Activated naive CD4-positive, alpha-beta T cell treated with anti-CD3 and anti-CD28 coated beads, Interleukin-2, amount 10 ng/mL, durations not matched to agents 7 days and 5 days (primary cell): ENCODE measurements around the gene MGMT.

Source experiments
- CTCF ChIA-PET: fragments of 350-600 bp; sonication (Branson Sonifier 250); formaldehyde crosslinking; loops from one replicate; lab custom pipeline; 2021; ENCODE audit warnings: antibody characterized with exemption; lab: Charles Lee
- DNase-seq: peaks from one replicate; pipeline ENCODE4 v3.0.0-alpha.2; 2020
- H3K27ac Mint-ChIP-seq: one replicate; pipeline ENCODE4 v1.8.0; 2021; ENCODE audit warnings: mild to moderate bottlenecking, moderate library complexity, mixed read lengths
- H3K27me3 Mint-ChIP-seq: one replicate; pipeline ENCODE4 v1.8.0; 2021; ENCODE audit warnings: mild to moderate bottlenecking, mixed read lengths
- H3K36me3 Mint-ChIP-seq: one replicate; pipeline ENCODE4 v1.8.0; 2021; ENCODE audit warnings: mixed read lengths
- H3K4me1 Mint-ChIP-seq: one replicate; pipeline ENCODE4 v1.8.0; 2021; ENCODE audit warnings: mixed read lengths
- H3K4me3 Mint-ChIP-seq: one replicate; pipeline ENCODE4 v1.8.0; 2021; ENCODE audit warnings: mild to moderate bottlenecking, moderate library complexity, mixed read lengths
- H3K9me3 Mint-ChIP-seq: one replicate; pipeline ENCODE4 v1.8.0; 2021; ENCODE audit warnings: mixed read lengths

MGMT gene

GRCh38 chr10:129605266-129605985 is 138.4 kb downstream of the MGMT start:
- H3K27me3 Mint-ChIP-seq: no peaks in the 10 kb centered on the region
- no peaks in the 10 kb centered on the region for H3K9me3 Mint-ChIP-seq
- H3K4me1 Mint-ChIP-seq: no peaks in the 10 kb centered on the region
- CTCF ChIA-PET: no interaction called here
- no peak for DNase-seq
- H3K36me3 Mint-ChIP-seq: no peaks in the 10 kb centered on the region
- H3K27ac Mint-ChIP-seq: no peak overlapping the region
- H3K4me3 Mint-ChIP-seq: no peak overlapping the region

- no peak overlapping the region for H3K4me3 Mint-ChIP-seq
- no peaks in the 10 kb centered on the region for H3K36me3 Mint-ChIP-seq
- CTCF ChIA-PET: no interaction called here
- no peaks in the 10 kb centered on the region for H3K4me1 Mint-ChIP-seq
- no peaks in the 10 kb centered on the region for H3K9me3 Mint-ChIP-seq
- no peaks in the 10 kb centered on the region for H3K27me3 Mint-ChIP-seq
- no peak for DNase-seq
- H3K27ac Mint-ChIP-seq: no peak overlapping the region
Measured at GRCh38 chr10:129605986-129606518, 139.0 kb downstream of the MGMT start.

GRCh38 chr10:129607607-129608109 is 140.6 kb downstream of the MGMT start:
- Mint-ChIP-seq H3K27me3 (no peaks in the 10 kb centered on the region), H3K4me1 (no peaks in the 10 kb centered on the region), H3K36me3 (no peaks in the 10 kb centered on the region), H3K27ac (no peak overlapping the region), H3K4me3 (no peak overlapping the region), H3K9me3 (peaks cover 1% of the 10 kb centered on the region)
- CTCF ChIA-PET: no interaction called here
- DNase-seq: no peak

- no peak overlapping the region for H3K4me3 Mint-ChIP-seq
- DNase-seq: no peak
- no peaks in the 10 kb centered on the region for H3K27me3 Mint-ChIP-seq
- H3K27ac Mint-ChIP-seq: no peak overlapping the region
- H3K4me1 Mint-ChIP-seq: no peaks in the 10 kb centered on the region
- no peaks in the 10 kb centered on the region for H3K36me3 Mint-ChIP-seq
- CTCF ChIA-PET: no interaction called here
- H3K9me3 Mint-ChIP-seq: peaks cover 1% of the 10 kb centered on the region
Measured at GRCh38 chr10:129608653-129609052, 141.6 kb downstream of the MGMT start.

- H3K27me3 Mint-ChIP-seq: no peaks in the 10 kb centered on the region
- H3K9me3 Mint-ChIP-seq: peaks cover 5% of the 10 kb centered on the region
- DNase-seq: no peak
- H3K36me3 Mint-ChIP-seq: no peaks in the 10 kb centered on the region
- H3K4me1 Mint-ChIP-seq: no peaks in the 10 kb centered on the region
- CTCF ChIA-PET: no interaction called here
- no peak overlapping the region for H3K4me3 Mint-ChIP-seq
- no peak overlapping the region for H3K27ac Mint-ChIP-seq
Measured at GRCh38 chr10:129609551-129609950, 142.5 kb downstream of the MGMT start.

GRCh38 chr10:129612481-129613109 is 145.6 kb downstream of the MGMT start:
- Mint-ChIP-seq H3K4me1 (no peaks in the 10 kb centered on the region), H3K27me3 (no peaks in the 10 kb centered on the region), H3K4me3 (no peak overlapping the region), H3K9me3 (peaks cover 7% of the 10 kb centered on the region), H3K36me3 (no peaks in the 10 kb centered on the region), H3K27ac (no peak overlapping the region)
- CTCF ChIA-PET: no interaction called here
- DNase-seq: no peak

- no peak for DNase-seq
- Mint-ChIP-seq H3K4me1 (no peaks in the 10 kb centered on the region), H3K9me3 (peaks cover 7% of the 10 kb centered on the region), H3K4me3 (no peak overlapping the region), H3K27me3 (no peaks in the 10 kb centered on the region), H3K27ac (no peak overlapping the region), H3K36me3 (no peaks in the 10 kb centered on the region)
- CTCF ChIA-PET: no interaction called here
Measured at GRCh38 chr10:129613377-129613980, 146.4 kb downstream of the MGMT start.

GRCh38 chr10:129614341-129614740 is 147.3 kb downstream of the MGMT start:
- H3K4me3 Mint-ChIP-seq: no peak overlapping the region
- no peaks in the 10 kb centered on the region for H3K27me3 Mint-ChIP-seq
- no peak for DNase-seq
- CTCF ChIA-PET: no interaction called here
- peaks cover 7% of the 10 kb centered on the region for H3K9me3 Mint-ChIP-seq
- H3K27ac Mint-ChIP-seq: no peak overlapping the region
- no peaks in the 10 kb centered on the region for H3K4me1 Mint-ChIP-seq
- H3K36me3 Mint-ChIP-seq: no peaks in the 10 kb centered on the region

GRCh38 chr10:129615381-129615780 is 148.3 kb downstream of the MGMT start:
- Mint-ChIP-seq H3K4me3 (no peak overlapping the region), H3K36me3 (no peaks in the 10 kb centered on the region), H3K27ac (no peak overlapping the region), H3K27me3 (no peaks in the 10 kb centered on the region), H3K4me1 (no peaks in the 10 kb centered on the region), H3K9me3 (peaks cover 7% of the 10 kb centered on the region)
- CTCF ChIA-PET: no interaction called here
- no peak for DNase-seq

- no peak for DNase-seq
- H3K4me1 Mint-ChIP-seq: no peaks in the 10 kb centered on the region
- H3K36me3 Mint-ChIP-seq: no peaks in the 10 kb centered on the region
- H3K27me3 Mint-ChIP-seq: no peaks in the 10 kb centered on the region
- H3K9me3 Mint-ChIP-seq: peaks cover 7% of the 10 kb centered on the region
- H3K27ac Mint-ChIP-seq: no peak overlapping the region
- no peak overlapping the region for H3K4me3 Mint-ChIP-seq
- CTCF ChIA-PET: no interaction called here
Measured at GRCh38 chr10:129615921-129616525, 149.0 kb downstream of the MGMT start.

- Mint-ChIP-seq H3K4me3 (no peak overlapping the region), H3K36me3 (no peaks in the 10 kb centered on the region), H3K27ac (no peak overlapping the region), H3K4me1 (no peaks in the 10 kb centered on the region), H3K9me3 (peaks cover 6% of the 10 kb centered on the region), H3K27me3 (no peaks in the 10 kb centered on the region)
- CTCF ChIA-PET: no interaction called here
- no peak for DNase-seq
Measured at GRCh38 chr10:129617768-129618167, 150.7 kb downstream of the MGMT start.

GRCh38 chr10:129621062-129621461 is 154.0 kb downstream of the MGMT start:
- no peak overlapping the region for H3K4me3 Mint-ChIP-seq
- H3K9me3 Mint-ChIP-seq: peaks cover 2% of the 10 kb centered on the region
- H3K27ac Mint-ChIP-seq: no peak overlapping the region
- CTCF ChIA-PET: no interaction called here
- H3K36me3 Mint-ChIP-seq: no peaks in the 10 kb centered on the region
- no peak for DNase-seq
- no peaks in the 10 kb centered on the region for H3K27me3 Mint-ChIP-seq
- no peaks in the 10 kb centered on the region for H3K4me1 Mint-ChIP-seq

- no peak overlapping the region for H3K4me3 Mint-ChIP-seq
- H3K27ac Mint-ChIP-seq: no peak overlapping the region
- no peaks in the 10 kb centered on the region for H3K36me3 Mint-ChIP-seq
- CTCF ChIA-PET: no interaction called here
- H3K9me3 Mint-ChIP-seq: no peaks in the 10 kb centered on the region
- DNase-seq: no peak
- no peaks in the 10 kb centered on the region for H3K27me3 Mint-ChIP-seq
- no peaks in the 10 kb centered on the region for H3K4me1 Mint-ChIP-seq
Measured at GRCh38 chr10:129621693-129622092, 154.7 kb downstream of the MGMT start.

- H3K9me3 Mint-ChIP-seq: peaks cover under 1% of the 10 kb centered on the region
- H3K27ac Mint-ChIP-seq: no peak overlapping the region
- no peak overlapping the region for H3K4me3 Mint-ChIP-seq
- H3K27me3 Mint-ChIP-seq: no peaks in the 10 kb centered on the region
- DNase-seq: no peak
- peaks cover under 1% of the 10 kb centered on the region for H3K36me3 Mint-ChIP-seq
- CTCF ChIA-PET: no interaction called here
- no peaks in the 10 kb centered on the region for H3K4me1 Mint-ChIP-seq
Measured at GRCh38 chr10:129622291-129622690, 155.2 kb downstream of the MGMT start.
